NT2/D1 (cell line): ENCODE results near the gene MYO1D.
A peak's percentile ranks its signal among the peaks of the same experiment; 100 is the strongest.

ENCODE experiments used
- DNase-seq: peaks from one replicate; pipeline ENCODE4 v3.0.0-alpha.2; 2011; ENCODE audit warnings: low read depth, low spot score
- H3K27me3 ChIP-seq: 2 replicates; pipeline ENCODE4 v1.6.0; 2011; ENCODE audit warnings: mild to moderate bottlenecking; ENCODE audit not compliant: insufficient read length, insufficient read depth
- H3K36me3 ChIP-seq: 2 replicates; pipeline ENCODE4 v1.6.1; 2011; ENCODE audit warnings: mild to moderate bottlenecking, low read length, mixed read lengths; ENCODE audit not compliant: insufficient read depth, insufficient read length
- H3K4me1 ChIP-seq: 2 replicates; pipeline ENCODE4 v1.5.1; 2011; ENCODE audit not compliant: insufficient read depth, insufficient read length
- H3K4me3 ChIP-seq: 2 replicates; pipeline ENCODE4 v1.5.1; 2011; ENCODE audit warnings: low read depth; ENCODE audit not compliant: insufficient read length
- H3K9ac ChIP-seq: 2 replicates; pipeline ENCODE4 v1.6.0; 2011; ENCODE audit warnings: low read depth; ENCODE audit not compliant: insufficient read length
- H3K9me3 ChIP-seq: 2 replicates; pipeline ENCODE4 v1.5.1; 2011; ENCODE audit warnings: mild to moderate bottlenecking, low read length; ENCODE audit not compliant: insufficient read depth
- SUZ12 ChIP-seq: IDR thresholded peaks from 2 replicates; pipeline ENCODE4 v1.6.1; 2011; ENCODE audit not compliant: insufficient read length, insufficient read depth; ENCODE audit errors: extremely low read depth
- YY1 ChIP-seq: IDR thresholded peaks from 2 replicates; pipeline ENCODE4 v1.6.1; 2011; ENCODE audit not compliant: insufficient read length, insufficient read depth
- ZNF274 ChIP-seq: IDR thresholded peaks from 2 replicates; pipeline ENCODE4 v1.6.1; 2011; ENCODE audit warnings: mild to moderate bottlenecking, low read depth, low read length

The MYO1D gene

DNA sequence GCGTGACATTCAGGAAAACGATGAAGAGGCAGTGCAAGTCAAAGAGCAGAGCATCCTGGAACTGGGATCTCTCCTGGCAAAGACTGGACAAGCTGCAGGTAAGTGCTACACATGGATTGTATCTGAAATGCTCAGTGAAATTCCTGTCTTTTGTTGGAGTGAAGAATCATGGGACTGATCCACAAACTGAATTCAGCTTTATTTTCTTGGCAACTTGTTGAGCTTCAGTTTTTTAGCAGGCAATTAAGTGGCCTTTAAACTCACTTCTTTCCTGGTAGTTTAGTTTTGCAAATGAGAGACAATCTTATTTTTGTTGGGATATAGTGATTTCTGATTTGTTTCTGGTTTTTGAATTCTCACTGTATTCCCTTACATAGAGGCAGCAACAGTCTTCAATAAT, 430.0 kb downstream of the MYO1D start:
- H3K4me3 ChIP-seq, result no peak overlapping the region
- TF ChIP-seq ZNF274, result no peak
- TF ChIP-seq YY1, result no peak
- TF ChIP-seq SUZ12, result no peak
- no peaks in the 10 kb centered on the region; the same call in 1 of the 2 replicates for H3K9me3 ChIP-seq
- H3K4me1 ChIP-seq, result no peaks in the 10 kb centered on the region
- DNase-seq, result no peak
- peaks cover 16% of the 10 kb centered on the region for H3K27me3 ChIP-seq
- H3K36me3 ChIP-seq, result peaks cover 57% of the 10 kb centered on the region
- peak overlapping the region; percentile 21 for H3K9ac ChIP-seq

DNA sequence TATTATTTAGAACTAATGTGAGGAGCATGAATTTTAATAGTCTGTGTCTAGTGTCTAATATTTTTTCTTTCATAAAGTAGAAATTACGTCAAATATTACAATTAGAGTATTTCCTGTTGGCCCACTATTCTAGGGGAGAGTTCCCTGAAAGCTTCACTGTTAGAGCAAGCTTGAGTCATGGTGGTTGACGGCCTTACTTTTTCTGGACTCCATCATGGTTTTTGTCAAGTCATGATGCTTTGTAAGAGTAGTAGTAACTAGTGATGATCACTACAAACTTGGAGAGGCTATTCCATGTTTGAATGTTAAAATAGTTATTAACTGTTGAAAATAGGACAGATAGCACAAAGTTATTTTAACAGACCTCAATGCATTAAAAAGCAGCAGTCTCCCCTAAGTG, 431.0 kb downstream of the MYO1D start:
- DNase-seq, result no peak
- Histone ChIP-seq H3K9me3 (no peaks in the 10 kb centered on the region; the same call in 1 of the 2 replicates), H3K27me3 (peaks cover 19% of the 10 kb centered on the region), H3K36me3 (peaks cover 48% of the 10 kb centered on the region), H3K4me1 (no peaks in the 10 kb centered on the region), H3K4me3 (no peak overlapping the region), H3K9ac (no peak overlapping the region)
- TF ChIP-seq SUZ12 (no peak), YY1 (no peak), ZNF274 (no peak)

DNA sequence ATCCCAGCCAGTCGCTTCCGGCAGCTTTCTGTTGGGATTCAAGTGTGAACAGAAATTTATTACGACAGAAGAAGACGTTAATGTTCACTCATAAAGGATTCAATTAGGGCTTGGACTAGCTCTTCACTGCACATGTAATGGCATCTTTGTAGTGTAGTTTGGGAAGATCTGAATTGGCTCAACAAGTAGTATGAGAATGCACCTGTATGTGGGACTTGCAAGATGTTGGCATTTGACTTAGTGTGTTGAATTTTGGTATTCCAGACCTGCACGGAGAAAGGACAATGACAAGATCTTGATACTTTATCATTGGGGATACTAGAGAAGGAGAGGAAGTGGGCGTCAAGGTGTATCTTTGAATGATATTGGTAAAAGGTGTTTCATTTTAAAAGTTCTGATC, 431.4 kb downstream of the MYO1D start:
- H3K4me1 ChIP-seq, result no peaks in the 10 kb centered on the region
- peak overlapping the region; percentile 86 for H3K4me3 ChIP-seq
- no peaks in the 10 kb centered on the region; the same call in 1 of the 2 replicates for H3K9me3 ChIP-seq
- no peak for TF ChIP-seq SUZ12
- TF ChIP-seq ZNF274, result no peak
- peak overlapping the region; percentile 89 for H3K9ac ChIP-seq
- no peak for DNase-seq
- peaks cover 43% of the 10 kb centered on the region for H3K36me3 ChIP-seq
- peaks cover 19% of the 10 kb centered on the region for H3K27me3 ChIP-seq

DNA sequence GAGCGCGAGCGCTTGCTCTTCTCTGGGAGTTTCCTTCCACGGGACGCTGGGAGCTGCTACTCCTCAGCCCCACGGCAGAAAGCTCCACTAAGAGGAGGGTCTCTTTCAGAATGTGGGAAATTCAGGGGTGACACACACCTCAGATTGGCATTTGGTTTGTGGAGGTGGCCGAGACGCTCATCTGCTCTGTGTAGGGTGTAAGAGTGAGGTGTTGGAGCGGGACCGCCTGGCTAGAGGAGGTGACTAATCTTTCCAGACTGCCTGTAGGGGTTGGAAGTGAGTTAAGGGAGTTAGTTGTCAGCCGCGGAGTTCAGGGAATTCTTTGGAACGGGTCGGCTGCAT, 431.9 kb downstream of the MYO1D start:
- Histone ChIP-seq H3K4me1 (no peaks in the 10 kb centered on the region), H3K4me3 (peak overlapping the region; percentile 86), H3K9ac (peak overlapping the region; percentile 89), H3K27me3 (peaks cover 19% of the 10 kb centered on the region), H3K9me3 (no peaks in the 10 kb centered on the region; the same call in 1 of the 2 replicates), H3K36me3 (peaks cover 40% of the 10 kb centered on the region)
- DNase-seq, result no peak
- no peak for TF ChIP-seq ZNF274
- TF ChIP-seq YY1, result no peak
- no peak for TF ChIP-seq SUZ12

DNA sequence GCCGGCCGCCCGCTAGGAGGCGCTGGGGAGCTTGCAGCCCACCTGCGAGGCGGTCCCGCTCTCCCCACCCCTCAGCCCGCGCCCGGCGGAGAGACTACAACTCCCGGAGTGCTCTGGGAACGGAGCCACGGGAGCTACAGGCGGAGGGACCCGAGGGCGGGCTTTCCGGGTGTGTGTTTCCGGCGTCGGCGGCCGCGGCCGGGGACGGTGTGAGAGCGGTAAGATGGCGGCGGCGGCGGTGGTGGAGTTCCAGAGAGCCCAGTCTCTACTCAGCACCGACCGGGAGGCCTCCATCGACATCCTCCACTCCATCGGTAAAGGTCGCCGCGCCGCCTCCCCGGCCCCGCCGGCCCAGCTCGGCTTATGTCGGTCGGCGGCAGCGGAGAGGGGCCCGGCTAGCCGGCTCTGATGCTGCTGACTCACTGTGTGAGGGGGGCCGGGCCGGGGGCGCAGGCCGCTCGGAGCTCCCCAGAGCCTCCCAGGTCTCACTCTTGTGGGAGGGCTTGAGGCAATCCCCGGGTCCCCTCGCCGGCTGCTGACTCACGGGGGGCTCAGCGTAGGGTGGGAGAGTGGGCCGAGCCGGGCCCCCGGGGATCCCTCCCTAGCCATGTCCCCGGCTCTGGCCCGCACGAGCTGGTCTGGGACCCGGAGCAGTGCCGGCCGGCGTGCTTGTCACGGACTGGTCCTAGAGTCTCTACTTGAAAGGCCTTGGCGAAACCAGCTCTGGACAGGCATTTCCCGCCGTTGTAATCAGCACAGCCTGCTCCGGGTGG, 432.4 kb downstream of the MYO1D start, which contains the start of gene PSMD11:
Gene PSMD11, plus strand, starts transcription at position 210 of the 773 bp plus-strand sequence. Its CDS starts 14 bp downstream, at position 224.
- peak; percentile 89 for DNase-seq
- no peak for TF ChIP-seq SUZ12
- peak; percentile 63 for TF ChIP-seq YY1
- Histone ChIP-seq H3K4me3 (peak within 1 kb of the TSS; percentile 86), H3K27me3 (peaks cover 19% of the 10 kb centered on the region), H3K9me3 (no peaks in the 10 kb centered on the region; the same call in 1 of the 2 replicates), H3K36me3 (peaks cover 34% of the 10 kb centered on the region), H3K9ac (peak within 1 kb of the TSS; percentile 89), H3K4me1 (no peaks in the 10 kb centered on the region)

DNA sequence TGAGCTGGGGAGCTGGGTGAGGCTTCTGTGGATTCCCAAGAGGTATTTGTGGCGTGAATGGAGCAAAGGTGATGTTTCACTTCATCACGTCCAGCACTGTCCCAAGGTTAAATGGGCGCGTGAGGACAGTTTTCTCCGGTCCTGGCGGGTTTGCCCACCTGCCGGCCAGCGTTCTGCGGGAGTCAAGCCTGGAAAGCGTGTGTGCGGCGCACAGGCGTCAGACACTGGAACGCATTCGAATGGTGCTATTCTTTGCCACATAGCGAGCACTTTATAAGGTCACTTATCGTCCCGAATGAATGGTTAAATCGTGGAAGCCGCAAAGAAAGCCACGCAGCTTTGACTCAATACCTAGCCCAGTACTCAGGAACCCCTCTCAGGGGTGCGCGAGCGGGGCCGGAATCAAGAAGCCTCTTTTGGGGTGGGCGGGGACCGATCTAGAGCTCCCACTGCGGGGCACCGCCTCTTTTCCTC, 433.1 kb downstream of the MYO1D start:
- H3K4me1 ChIP-seq, result no peaks in the 10 kb centered on the region
- peaks cover 19% of the 10 kb centered on the region for H3K27me3 ChIP-seq
- DNase-seq, result no peak
- H3K36me3 ChIP-seq, result peaks cover 28% of the 10 kb centered on the region
- H3K9me3 ChIP-seq, result no peaks in the 10 kb centered on the region; the same call in 1 of the 2 replicates
- peak overlapping the region; percentile 45 for H3K4me3 ChIP-seq
- peak overlapping the region; percentile 16 for H3K9ac ChIP-seq
- no peak for TF ChIP-seq YY1
- no peak for TF ChIP-seq ZNF274
- no peak for TF ChIP-seq SUZ12
